PC-3 (cell line): ENCODE results near the gene DLGAP1.

Source experiments
- EZH2 ChIP-seq: fragments of 300-600 bp; sonication (generic); IDR thresholded peaks from one replicate; pipeline ENCODE4 v1.6.1; 2017; ENCODE audit warnings: antibody characterized with exemption, mild to moderate bottlenecking, low read length; ENCODE audit not compliant: unreplicated experiment
- TF ChIP-seq, protein P1 (sequence below): fragments of 300-600 bp; sonication (generic); conservative IDR thresholded peaks from 2 replicates; pipeline ENCODE4 v1.5.1; 2017; ENCODE audit warnings: antibody characterized with exemption, low read depth, mild to moderate bottlenecking, low read length

DNA sequence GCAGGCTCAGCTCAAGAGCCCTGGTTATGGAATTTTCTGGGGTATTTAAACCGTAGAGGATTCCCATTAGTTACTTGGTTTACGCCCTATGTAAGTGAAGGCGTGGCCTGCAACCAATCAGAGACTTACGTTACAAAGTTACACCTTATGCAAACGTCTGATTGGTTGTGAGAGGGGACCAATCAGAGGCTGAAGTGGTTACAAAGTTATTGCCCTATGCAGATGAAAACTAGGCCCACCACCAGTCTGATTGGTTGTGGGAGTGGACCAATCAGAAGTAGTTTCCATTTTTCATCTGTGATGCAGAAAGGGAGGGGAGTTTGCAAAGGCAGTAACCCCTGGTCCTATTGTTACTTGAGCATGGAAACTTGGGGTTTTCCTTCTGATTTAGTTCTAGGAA lies 49.1 kb downstream of the DLGAP1 start:
- TF ChIP-seq, protein P1, sequence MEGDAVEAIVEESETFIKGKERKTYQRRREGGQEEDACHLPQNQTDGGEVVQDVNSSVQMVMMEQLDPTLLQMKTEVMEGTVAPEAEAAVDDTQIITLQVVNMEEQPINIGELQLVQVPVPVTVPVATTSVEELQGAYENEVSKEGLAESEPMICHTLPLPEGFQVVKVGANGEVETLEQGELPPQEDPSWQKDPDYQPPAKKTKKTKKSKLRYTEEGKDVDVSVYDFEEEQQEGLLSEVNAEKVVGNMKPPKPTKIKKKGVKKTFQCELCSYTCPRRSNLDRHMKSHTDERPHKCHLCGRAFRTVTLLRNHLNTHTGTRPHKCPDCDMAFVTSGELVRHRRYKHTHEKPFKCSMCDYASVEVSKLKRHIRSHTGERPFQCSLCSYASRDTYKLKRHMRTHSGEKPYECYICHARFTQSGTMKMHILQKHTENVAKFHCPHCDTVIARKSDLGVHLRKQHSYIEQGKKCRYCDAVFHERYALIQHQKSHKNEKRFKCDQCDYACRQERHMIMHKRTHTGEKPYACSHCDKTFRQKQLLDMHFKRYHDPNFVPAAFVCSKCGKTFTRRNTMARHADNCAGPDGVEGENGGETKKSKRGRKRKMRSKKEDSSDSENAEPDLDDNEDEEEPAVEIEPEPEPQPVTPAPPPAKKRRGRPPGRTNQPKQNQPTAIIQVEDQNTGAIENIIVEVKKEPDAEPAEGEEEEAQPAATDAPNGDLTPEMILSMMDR, result no peak
- TF ChIP-seq EZH2, result no peak
